Measurements from ENCODE around the gene CEP112. TPM values are rescaled to one million over a fixed set of nuclear protein-coding genes. Genes with fewer than 3 reads are reported as not detected.
A peak's percentile ranks its signal among the peaks of the same experiment; 100 is the strongest.
"Not testable (repeated sequence)": the region's sequence is repeated elsewhere in the genome, so short reads cannot be mapped to it uniquely, and the experiment has no call there.

The CEP112 gene
- total RNA-seq, 1 donor from 2014 or later: 3.1 TPM

DNA sequence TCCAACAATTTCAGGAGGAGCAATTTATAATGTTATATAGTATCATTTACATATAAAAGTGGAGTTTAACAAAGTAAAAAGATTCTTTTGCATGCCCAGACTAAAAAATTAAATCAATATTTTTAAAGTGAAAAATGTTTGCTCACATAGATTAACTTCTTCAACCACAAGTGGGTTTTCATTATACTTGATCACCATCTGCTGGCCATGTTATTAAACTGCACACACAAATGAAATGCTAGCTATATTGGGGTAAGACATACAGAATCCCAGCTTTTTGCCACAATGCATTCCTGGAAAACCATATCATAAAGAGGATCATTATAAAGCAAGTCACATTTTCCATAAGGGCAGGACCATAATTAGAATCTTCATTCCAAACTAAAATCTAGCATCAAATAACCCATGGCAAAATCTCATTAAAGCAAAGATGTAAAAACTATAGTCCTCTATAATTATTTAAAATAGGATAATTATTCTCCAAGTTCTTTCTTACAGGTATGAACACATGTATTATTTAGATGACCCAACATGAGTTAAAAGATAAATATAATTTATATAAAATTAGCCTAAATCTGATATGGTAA, 26.3 kb downstream of the CEP112 start:
- DNase-seq (ENCODE audit: low spot score) (no peak), ATAC-seq (peak; percentile 83)

DNA sequence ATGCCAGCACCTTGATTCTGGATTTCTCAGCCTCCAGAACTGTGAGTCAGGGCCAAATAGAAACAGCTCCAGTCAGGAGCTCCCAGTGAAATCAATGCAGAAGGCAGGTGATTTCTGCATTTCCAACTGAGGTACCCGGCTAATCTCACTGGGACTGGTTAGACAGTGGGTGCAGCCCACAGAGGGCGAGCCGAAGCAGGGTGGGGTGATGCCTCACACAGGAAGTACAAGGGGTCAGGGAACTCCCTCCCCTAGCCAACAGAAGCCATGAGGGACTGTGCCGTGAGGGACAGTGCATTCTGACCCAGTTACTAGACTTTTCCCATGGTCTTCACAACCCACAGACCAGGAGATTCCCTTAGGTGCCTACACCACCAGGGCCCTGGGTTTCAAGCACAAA, 36.9 kb downstream of the CEP112 start:
- not testable (repeated sequence) for ATAC-seq; DNase-seq (ENCODE audit: low spot score)

DNA sequence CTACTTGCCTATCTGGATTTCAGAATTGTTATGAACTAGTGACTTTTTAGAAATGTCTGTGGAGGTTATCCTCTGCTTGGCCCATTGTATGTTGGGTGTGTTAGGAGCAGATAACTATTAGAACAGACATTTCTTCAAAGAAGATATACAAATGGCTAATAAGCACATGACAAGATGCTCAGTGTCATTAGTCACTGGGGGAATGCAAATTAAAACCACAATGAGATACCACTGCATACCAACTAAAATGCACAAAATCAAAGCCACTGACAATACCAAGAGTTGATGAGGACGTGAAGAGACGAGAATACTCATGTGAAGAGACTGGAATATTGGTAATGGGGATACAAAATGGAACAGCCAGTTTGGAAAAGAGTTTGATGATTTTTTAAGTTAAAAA, 39.2 kb downstream of the CEP112 start:
- ATAC-seq: no peak
- DNase-seq (ENCODE audit: low spot score): no peak

DNA sequence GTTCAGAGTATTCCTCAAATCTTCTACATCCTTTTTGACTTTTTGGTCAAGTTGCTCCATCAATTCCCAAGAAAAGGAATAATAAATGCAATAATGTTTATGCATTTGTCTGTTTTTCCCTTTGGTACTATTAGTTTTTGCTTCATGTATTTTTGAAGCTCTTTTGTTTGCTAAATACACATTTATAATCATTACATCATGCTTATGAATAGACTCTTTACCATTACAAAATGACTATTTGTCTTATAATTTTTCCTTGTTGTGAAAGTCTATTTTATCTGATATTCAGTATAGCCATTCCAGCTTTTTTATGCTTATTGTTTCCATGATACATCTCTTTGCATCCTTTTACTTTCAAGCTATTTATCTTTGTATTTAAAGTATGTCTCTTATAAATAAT, 41.2 kb downstream of the CEP112 start:
- no peak for ATAC-seq
- DNase-seq (ENCODE audit: low spot score): no peak

DNA sequence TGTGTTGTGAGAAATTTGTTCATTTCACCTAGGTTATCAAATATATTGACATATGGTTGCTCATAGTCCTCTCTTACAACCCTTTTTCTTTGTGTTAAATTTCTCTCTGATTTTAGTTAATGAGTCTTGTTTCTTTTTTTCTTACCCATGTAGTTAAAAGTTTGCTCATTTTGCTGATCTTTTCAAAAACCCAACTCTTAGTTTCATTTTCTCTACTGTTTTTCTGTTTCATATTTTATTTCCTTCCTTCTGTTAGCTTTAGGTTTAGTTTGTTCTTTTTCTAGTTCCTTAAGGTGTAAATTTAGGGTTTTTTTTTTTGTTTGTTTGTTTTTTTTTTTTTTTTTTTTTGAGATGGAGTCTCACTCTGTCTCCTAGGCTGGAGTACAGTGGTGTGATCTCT, 42.4 kb downstream of the CEP112 start:
- ATAC-seq (no peak), DNase-seq (ENCODE audit: low spot score) (no peak)

DNA sequence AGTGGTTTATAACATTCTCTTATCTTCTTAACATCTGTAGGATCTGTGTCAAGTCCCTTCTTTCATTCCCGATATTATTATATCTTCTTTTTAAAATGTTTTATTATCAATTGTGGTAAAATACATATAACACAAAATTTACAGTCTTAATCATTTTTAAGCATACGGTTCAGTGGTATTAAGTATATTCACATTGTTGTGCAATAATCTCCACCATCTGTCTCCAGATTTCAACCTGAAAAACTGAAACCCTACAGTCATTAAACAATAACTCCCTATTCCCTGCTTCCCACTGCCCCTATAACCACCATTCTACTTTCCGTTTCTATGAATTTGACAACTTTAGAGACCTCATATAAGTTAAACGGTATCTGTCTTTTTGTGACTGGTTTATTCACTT, 45.5 kb downstream of the CEP112 start:
- ATAC-seq (no peak), DNase-seq (ENCODE audit: low spot score) (no peak)

DNA sequence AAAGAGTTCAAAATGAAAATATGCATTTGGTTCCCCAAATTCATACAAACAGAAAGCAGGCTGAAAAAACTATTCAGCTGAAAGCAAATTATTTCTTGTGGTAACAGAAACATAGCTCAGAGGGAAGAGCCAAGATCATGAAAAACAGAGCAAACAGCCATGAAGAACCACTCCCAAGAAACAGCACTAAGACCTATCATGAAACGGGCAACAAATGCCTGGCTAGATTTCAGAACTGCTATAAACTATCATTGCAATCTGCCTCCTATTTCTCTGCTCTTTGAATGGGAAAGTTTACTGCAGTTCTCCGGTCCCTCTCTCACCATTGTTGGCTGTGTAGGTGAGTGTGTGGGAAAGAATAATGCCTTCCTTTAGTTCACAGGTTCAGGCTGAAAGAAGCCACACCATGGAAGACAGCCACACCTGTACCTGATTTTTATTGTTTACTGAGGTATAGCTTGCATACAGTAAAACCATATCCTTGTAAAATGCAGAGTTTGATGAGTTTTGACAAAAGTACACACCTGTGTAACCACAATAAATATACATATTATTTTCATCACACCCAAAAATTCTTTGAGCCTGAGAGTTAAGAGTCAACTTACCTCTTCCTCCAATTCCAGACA, 48.2 kb downstream of the CEP112 start:
- DNase-seq (ENCODE audit: low spot score) (no peak), ATAC-seq (no peak)

DNA sequence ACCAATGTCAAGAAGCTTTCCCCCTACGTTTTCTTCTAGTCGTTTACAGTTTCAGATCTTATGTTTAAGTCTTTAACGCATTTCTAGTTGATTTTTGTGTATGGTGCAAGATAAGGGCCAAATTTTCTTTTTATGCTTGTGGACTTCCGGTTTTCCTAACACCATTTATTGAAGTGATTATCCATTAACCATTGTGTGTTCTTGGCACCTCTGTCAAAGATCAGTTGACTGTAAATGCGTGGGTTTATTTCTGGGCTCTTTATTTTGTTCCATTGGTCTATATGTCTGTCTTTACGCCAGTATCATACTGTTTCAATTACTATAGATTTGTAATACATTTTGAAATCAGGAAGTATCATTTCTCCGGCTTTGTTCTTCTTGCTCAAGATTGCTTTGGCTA, 49.5 kb downstream of the CEP112 start:
- ATAC-seq: no peak
- DNase-seq (ENCODE audit: low spot score): no peak

DNA sequence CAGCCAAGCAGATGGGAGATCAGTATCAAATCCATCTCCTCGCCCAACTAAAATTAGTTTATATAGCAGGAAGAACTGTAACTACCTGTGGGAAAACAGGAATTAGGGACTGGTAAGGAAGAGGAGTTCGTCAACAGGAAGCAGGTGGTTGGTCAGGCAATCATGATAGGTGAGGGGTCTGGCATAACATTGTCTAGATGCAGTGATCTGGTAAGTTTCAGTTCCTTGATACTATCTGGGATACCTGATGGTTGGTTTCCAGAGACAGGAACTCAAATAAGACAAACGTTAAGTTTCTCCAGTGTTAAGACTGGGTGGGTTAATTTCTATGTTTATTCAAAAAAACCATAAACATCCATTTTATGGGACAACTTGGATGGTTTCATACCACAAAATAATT, 53.8 kb downstream of the CEP112 start:
- no peak for DNase-seq (ENCODE audit: low spot score)
- ATAC-seq: no peak

DNA sequence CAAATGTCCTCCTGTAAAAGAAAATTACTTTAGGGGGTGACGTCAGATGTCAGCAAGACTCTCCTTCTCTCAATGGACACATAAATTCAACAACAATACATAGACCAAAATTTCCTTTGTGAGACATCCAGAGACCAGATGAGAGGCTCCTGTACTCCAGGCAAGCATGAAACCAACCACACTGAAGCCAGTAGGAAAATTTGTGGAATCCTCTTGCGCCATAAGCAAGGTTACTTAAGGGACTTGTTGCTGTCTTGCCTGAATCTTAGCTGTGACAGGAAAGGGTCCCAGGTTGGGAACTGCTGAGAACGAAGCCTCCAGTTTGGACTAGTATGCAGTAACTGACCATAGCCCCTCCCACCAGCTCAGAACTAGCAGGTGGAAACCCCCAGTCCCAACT, 56.0 kb downstream of the CEP112 start:
- ATAC-seq (no peak), DNase-seq (ENCODE audit: low spot score) (no peak)

DNA sequence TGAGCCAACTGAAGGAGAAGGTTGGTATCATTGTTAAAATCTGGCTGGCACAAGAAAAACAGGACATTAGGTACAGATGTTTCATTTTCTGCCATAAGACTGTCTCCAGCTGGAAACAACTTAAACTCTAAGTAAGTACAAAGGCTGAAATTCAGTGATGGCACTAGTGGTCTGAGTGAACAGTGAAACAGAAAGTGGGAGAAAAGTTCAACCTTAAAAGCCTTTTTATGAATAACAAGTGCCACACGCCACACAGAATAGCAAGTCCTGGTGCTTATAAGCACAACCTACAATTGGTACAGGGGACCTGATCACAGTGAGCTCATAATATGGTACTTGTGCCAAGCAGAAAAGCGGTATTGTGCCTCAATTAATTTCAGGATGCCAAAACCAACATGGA, 56.7 kb downstream of the CEP112 start:
- no peak for ATAC-seq
- DNase-seq (ENCODE audit: low spot score): no peak

DNA sequence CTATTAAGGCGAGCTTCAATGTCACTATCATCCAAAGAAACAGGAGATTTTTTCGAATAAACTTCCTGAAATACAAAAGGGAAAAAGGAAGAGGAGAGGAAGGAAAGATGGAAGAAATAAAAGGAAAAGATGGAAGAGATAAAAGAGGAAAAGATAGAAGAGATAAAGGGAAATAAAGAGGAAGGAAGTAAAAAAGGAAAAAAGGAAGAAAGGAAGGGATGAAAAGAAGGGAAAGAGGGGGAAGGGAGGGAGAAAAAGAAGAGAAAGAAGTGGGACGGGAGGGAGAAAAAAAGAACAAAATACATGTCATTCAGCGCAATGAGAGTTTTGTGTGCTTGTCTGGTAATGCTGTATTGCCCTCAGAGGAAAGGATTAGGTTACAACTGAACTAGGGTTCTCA, 62.2 kb downstream of the CEP112 start:
- ATAC-seq: no peak

DNA sequence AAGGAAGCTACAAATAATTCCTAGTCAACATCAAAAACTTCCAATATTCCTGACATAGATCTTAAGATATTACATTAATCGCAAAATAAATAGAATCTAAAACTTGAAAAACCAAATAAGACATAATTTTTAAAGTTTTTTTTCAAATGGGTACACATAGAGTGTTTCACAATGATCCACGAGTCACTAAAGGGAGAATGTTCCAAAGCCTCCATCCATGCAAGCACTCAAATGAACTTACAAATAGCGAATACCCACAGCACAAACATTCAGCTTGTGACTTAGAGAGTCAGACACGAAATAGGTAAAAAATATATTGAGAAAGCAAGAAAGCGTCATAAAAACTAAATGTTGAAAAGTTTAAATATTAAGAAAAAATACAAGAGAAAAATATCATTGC, 65.7 kb downstream of the CEP112 start:
- ATAC-seq: no peak

More for the DNA sequence above, 62.2 kb downstream of the CEP112 start:
- no peak for DNase-seq (ENCODE audit: low spot score)

DNA sequence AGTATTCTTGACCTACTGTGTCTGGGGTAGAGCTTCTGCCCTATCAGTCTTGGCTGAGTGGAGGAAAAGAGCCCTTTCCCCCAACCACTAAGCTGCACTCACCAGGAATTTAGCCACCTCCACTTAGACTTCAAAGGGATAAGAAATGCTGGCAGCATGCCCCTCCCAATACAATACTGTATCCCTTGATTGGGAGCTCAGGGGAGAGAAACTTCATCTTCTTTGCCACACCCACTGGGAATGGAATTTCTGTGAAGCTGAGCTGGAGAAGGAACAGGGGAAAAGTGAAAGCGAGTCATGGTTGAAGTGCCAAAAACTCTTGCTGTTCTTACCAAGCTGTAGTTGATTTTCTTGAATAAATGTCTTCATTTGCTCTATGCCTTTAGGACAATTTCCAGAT, 68.8 kb downstream of the CEP112 start:
- ATAC-seq: no peak
- DNase-seq (ENCODE audit: low spot score): no peak

More for the DNA sequence above, 65.7 kb downstream of the CEP112 start:
- DNase-seq (ENCODE audit: low spot score): no peak

DNA sequence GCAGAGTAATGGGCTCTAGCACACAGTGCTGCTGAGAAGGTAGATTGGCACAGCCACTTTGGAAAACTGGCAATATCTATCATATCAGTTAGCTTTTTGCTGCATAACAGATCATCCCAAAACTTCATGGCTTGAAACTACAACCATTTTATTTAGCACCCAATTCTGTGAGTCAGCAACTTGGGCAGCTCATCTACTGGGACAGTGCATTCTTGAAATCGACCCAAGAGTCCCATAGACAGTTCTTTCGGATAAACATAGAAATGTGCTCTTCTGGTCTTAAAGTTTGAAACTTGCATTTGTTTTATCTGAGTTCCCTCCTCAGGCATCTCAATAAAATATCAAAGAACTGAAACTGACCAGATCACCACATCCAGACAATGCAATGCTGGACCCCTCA, 76.7 kb downstream of the CEP112 start:
- ATAC-seq (no peak), DNase-seq (ENCODE audit: low spot score) (no peak)

DNA sequence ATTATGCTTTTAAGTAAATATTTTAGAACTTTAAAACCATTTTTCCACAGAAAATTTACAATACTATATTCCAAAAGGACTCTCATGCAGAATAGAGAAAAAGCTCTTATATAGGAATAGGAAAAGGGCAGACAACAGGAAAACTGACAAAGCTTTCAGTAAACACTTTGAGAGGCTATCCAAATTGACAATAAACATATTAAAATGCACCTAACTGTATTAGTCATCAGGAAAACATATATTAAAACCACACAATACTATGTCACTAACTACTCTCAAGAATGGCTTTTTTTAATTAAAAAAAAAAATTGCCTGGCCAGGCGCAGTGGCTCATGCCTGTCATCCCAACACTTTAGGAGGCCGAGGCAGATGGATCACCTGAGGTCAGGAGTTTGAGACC, 77.3 kb downstream of the CEP112 start:
- no peak for ATAC-seq
- no peak for DNase-seq (ENCODE audit: low spot score)

DNA sequence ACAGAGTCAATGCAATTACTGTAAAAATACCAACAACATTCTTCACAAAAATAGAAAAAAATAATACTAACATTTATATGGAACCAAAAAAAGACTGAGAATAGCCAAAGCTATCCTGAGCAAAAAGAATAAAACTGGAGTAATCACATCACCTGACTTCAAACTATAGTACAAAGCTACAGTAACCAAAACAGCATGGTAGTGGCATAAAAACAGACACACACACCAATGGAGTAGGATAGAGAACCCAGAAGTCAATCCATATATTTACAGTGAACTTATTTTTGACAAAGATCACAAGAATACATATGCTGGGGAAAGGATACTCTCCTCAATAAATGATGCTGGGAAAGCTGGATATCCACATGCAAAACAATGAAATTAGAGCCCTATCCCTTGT, 84.2 kb downstream of the CEP112 start:
- no peak for ATAC-seq
- DNase-seq (ENCODE audit: low spot score): no peak

DNA sequence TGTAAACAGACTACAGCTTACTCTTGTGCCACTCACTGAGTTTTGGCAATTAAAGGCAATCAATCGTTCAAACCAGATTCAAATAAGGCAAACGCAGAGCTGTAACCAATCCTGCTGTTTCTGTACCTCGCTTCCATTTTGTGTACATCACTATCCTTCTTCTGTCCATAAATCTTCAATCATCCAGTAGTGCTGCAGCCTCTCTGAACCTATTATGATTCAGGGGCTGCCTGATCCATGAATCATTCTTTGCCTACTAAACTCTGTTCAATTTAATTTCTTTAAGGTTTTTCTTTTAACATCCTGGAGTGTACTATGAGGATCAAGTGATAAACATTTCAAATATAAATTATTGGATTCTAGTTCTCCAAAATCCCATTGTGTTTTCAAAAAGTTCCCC, 93.9 kb downstream of the CEP112 start:
- DNase-seq (ENCODE audit: low spot score): no peak
- no peak for ATAC-seq

DNA sequence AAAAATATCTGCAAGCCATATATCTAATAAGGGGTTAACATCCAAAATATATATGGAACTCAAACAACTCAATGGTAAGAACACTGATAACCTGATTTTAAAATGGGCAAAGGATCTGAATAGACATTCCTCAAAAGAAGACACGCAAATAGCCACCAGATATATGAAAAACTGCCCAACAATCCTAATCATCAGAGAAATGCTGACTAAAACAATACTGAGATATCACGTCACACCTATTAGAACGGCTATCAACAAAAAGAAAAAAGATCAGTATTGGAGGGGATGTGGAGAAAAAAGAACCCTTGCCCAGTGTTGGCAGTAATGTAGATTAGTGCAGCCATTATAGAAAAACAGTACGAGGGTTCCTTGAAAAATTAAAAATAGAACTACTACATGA, 97.2 kb downstream of the CEP112 start:
- ATAC-seq (no peak), DNase-seq (ENCODE audit: low spot score) (no peak)

DNA sequence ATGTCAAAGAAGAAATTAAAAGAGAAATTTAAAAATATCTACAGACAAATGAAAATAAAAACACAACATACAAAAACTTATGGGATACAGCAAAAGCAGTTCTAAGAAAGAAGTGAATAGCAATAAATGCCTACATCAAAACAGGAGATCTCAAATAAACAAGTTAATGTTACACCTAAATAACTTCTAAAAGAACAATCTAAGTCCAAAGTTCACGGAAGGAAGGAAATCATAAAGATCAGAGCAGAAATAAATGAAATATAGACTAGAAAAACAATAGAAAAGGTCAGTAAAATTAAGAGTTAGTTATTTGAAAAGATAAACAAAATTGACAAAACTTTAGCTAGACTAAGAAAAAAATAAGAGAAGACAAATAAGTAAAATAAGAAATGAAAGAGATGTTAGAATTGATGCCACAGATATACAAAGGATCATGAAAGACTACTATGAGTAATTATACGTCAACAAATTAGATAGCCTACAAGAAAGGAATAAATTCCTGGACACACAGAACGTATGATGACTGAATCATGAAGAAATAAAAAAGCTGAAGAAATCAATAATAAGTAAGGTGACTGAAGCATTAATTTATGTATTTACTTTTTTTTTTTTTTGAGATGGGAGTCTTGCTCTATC, 100.4 kb downstream of the CEP112 start:
- no peak for DNase-seq (ENCODE audit: low spot score)

DNA sequence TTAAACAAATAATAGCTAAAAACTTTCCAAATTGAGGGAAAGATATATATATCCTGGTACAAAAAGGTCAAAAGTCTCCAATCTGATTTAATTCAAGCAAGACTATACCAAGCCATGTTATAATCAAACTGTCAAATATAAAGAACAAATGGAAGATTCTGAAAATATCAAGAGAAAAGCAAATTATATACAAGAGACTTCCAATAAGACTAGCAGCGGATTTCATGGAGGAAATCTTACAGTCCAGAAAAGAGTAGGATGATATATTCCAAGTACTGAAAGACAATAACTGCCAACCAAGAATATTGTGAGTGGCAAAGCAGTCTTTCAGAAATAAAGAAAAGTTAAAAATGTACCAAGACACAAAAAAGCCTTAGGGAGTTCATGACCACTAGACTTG, 102.2 kb downstream of the CEP112 start:
- ATAC-seq: no peak
- DNase-seq (ENCODE audit: low spot score): no peak

More for the DNA sequence above, 100.4 kb downstream of the CEP112 start:
- ATAC-seq: no peak

DNA sequence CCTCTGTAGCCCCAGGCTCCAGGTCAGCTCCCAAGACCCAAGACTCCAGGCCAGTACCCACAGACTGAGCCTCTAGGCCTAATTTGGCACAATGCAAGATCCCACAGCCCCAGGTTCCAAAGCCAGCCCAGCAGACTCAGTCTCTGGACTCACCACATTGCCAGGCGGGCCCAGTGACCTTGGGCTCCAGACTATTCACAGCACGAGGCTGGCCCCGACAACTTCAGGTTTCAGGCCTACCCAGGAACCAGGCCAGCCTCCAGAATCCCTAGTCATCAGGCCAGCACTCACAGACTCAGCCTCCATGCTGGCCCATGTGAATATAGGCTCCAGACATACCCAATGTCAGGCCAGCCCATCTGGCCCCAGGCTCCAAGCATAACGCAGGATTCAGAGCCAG, 103.8 kb downstream of the CEP112 start:
- ATAC-seq: no peak
- no peak for DNase-seq (ENCODE audit: low spot score)

DNA sequence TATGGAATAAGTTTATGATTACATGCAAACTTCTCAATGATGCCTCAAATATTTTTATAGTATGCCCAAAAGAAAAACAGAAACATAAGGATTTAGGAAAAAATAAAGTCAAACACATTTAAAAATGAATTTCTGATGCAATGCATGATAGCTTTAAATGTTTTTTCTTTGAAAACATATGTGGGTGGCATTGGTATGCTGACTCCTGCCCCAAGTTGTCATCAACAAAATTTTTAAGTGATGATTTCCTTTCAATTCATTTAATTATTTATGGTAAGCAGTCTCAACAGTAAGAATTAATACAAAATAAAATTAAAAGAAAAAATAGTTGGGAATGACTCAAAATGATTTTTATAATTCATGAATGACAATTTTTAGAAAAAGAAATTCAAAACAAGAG, 104.9 kb downstream of the CEP112 start:
- DNase-seq (ENCODE audit: low spot score) (no peak), ATAC-seq (no peak)

Data from left lobe of liver (tissue), 2 donors.